ENCODE measurements around the gene C19orf73. TPM values are rescaled to one million over a fixed set of nuclear protein-coding genes. Genes with fewer than 3 reads are reported as not detected.

Gene C19orf73
- total RNA-seq, 6 experiments from 2014 or later: 0.73 to 8.1 (median 1.5) TPM

DNA sequence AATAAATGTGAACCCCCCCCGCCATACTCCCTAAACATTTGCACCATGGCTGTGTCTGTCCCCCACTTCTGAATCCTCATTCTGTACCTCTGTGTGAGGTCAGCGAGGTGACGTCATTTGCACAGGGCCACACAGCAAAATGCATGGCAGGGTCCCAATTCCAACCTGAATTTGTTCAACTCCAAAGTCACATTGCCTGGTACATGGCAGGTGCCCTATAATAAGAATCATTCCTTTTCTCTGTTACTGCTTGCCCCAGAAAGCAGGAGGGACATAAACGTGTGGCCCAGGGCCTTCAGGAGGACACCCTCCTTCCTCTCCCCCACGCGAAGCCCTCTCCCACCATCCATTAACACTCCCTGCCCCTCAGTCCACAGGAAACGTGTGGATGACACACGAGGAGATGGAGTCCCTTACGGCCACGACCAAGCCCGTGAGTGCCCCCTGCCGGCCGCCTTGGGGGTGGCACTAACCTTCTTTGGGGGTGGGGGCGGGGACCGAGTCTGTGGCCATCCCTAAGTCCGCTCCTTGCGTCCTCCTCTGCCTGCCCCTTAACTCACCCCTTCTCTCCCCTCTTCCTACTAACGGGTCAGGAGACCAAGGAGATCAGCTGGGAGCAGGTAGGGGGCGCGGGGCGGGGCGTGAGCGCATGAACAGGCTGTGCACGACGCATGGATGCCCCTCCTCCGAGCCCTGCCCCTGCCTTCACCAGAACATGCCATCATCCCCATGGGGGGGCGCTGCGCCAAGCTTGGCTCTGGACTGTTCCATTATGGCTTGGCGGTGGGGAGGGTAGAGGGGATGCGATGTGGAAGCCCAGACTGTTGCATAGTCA lies 26.8 kb upstream of the C19orf73 start:
- peak; percentile 10 to 29 (median 23) for ATAC-seq
- H3K9me3 ChIP-seq: no peaks in the 10 kb centered on the region
- TF ChIP-seq POLR2A (IDR thresholded peaks at IDR 0.05): no peak
- TF ChIP-seq, protein P1, sequence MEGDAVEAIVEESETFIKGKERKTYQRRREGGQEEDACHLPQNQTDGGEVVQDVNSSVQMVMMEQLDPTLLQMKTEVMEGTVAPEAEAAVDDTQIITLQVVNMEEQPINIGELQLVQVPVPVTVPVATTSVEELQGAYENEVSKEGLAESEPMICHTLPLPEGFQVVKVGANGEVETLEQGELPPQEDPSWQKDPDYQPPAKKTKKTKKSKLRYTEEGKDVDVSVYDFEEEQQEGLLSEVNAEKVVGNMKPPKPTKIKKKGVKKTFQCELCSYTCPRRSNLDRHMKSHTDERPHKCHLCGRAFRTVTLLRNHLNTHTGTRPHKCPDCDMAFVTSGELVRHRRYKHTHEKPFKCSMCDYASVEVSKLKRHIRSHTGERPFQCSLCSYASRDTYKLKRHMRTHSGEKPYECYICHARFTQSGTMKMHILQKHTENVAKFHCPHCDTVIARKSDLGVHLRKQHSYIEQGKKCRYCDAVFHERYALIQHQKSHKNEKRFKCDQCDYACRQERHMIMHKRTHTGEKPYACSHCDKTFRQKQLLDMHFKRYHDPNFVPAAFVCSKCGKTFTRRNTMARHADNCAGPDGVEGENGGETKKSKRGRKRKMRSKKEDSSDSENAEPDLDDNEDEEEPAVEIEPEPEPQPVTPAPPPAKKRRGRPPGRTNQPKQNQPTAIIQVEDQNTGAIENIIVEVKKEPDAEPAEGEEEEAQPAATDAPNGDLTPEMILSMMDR (IDR thresholded peaks at IDR 0.05): peak; percentile 71 to 97 (median 91)
- H3K27ac ChIP-seq: no peak overlapping the region
- DNase-seq: peak; percentile 73 to 79 (median 77)
- H3K36me3 ChIP-seq: no peaks in the 10 kb centered on the region
- intact Hi-C loops (cut with DNase I): no loop called here
- 14% methylated on average over 14 of the region's 30 CpGs for WGBS (ENCODE audit: insufficient coverage, low coverage, low lambda C conversion rate, missing lambda C conversion rate)
- peaks cover 0 to 14% (median 2%) of the 10 kb centered on the region in 4 donors for H3K4me1 ChIP-seq
- no peak overlapping the region for H3K4me3 ChIP-seq
- no peaks in the 10 kb centered on the region for H3K27me3 ChIP-seq

DNA sequence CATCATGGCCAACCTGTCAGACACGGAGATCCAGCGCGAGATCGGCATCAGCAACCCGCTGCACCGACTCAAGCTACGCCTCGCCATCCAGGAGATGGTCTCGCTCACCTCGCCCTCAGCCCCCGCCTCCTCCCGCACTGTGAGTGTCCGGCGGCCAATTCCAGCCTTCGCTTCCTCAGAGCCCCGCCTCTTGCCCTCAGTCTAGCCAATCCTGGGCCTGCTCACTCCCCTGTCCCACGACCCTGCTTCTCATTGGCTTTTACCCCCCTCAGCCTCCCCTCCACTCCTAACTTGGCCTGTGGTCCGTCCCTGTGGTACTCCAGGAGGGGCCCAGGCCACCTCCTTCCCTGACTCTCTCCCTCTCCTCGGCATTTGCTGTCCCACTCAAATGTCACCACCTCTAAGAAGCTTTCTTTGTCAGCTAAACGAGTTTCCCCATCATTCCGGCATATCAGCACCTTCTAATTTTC lies 24.0 kb upstream of the C19orf73 start:
- ATAC-seq: peak; percentile 87 to 93 (median 92)
- H3K9me3 ChIP-seq: no peaks in the 10 kb centered on the region
- no peaks in the 10 kb centered on the region for H3K4me1 ChIP-seq
- H3K36me3 ChIP-seq: no peaks in the 10 kb centered on the region
- WGBS (ENCODE audit: insufficient coverage, low coverage, low lambda C conversion rate, missing lambda C conversion rate): 18% methylated on average over 11 of the region's 21 CpGs
- no peak for TF ChIP-seq POLR2A (IDR thresholded peaks at IDR 0.05)
- TF ChIP-seq, protein P1 (IDR thresholded peaks at IDR 0.05): no peak
- no peaks in the 10 kb centered on the region for H3K27me3 ChIP-seq
- H3K4me3 ChIP-seq: peak overlapping the region in 2 of 3 donors; percentile 10 to 37
- peak; percentile 72 to 83 (median 77) for DNase-seq
- intact Hi-C loops (cut with DNase I): no loop called here
- H3K27ac ChIP-seq: no peak overlapping the region

DNA sequence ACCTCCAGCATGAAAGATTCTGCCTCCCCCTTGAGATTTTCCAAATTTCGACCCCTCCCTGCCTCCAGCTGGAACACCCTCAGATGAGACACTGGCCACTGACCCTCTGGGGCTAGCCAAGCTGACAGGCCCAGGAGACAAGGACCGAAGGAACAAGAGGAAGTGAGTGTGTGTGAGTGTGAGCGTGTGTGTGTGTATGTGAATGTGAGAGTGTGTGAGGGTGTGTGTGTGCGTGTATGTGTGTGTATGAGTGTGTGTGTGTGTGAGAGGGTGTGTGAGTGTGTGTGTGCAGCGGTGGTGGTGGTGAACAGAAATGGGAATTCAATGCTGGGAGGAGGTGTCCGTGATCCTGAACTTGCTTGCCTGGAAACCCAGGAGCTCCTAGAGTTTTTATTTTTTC lies 22.4 kb upstream of the C19orf73 start:
- Histone ChIP-seq H3K4me1 (no peaks in the 10 kb centered on the region), H3K4me3 (no peak overlapping the region), H3K36me3 (no peaks in the 10 kb centered on the region), H3K27ac (no peak overlapping the region), H3K9me3 (no peaks in the 10 kb centered on the region), H3K27me3 (no peaks in the 10 kb centered on the region)
- TF ChIP-seq POLR2A (IDR thresholded peaks at IDR 0.05): no peak
- TF ChIP-seq, protein P1 (IDR thresholded peaks at IDR 0.05): no peak
- intact Hi-C loops (cut with DNase I): no loop called here
- ATAC-seq: no peak
- WGBS (ENCODE audit: insufficient coverage, low coverage, low lambda C conversion rate, missing lambda C conversion rate): 70% methylated on average over 6 of the region's 6 CpGs
- no peak for DNase-seq

DNA sequence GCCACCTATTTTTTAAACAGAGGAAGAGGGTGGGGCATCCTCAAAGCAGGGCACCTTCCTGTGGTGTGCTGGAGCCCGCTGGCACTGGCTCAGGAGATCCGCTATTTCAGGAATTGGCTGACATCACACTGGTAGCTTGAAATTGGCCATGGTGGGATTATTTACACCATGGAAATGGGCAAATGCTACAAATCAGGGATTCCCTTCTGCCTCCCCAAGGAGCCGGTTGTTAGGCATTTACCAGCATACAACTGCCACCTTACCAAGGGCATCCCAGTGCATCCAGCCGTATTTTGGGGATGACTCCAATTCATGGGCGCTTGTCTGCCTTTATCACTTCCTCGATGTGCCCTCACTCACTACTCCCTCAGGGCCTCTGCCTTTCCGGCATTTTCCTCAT lies 22.0 kb upstream of the C19orf73 start:
- Histone ChIP-seq H3K27ac (no peak overlapping the region), H3K4me3 (no peak overlapping the region), H3K4me1 (no peaks in the 10 kb centered on the region), H3K27me3 (no peaks in the 10 kb centered on the region), H3K9me3 (no peaks in the 10 kb centered on the region), H3K36me3 (no peaks in the 10 kb centered on the region)
- DNase-seq: no peak
- intact Hi-C loops (cut with DNase I): no loop called here
- no peak for ATAC-seq
- no peak for TF ChIP-seq POLR2A (IDR thresholded peaks at IDR 0.05)
- TF ChIP-seq, protein P1 (IDR thresholded peaks at IDR 0.05): no peak
- 91% methylated on average over 5 of the region's 7 CpGs for WGBS (ENCODE audit: insufficient coverage, low coverage, low lambda C conversion rate, missing lambda C conversion rate)
